GM12878 (cell line): ENCODE results near the gene C14orf93. TPM values are rescaled to one million over a fixed set of nuclear protein-coding genes. Genes with fewer than 3 reads are reported as not detected.

Source experiments
- ATAC-seq: fragments of 200-7000 bp; cut with Tn5 transposase; 3 replicates; pipeline ENCODE4 v1.9.1; 2020; ENCODE audit warnings: mild to moderate bottlenecking, moderate library complexity
- BruUV-seq: library from RNA; stranded (reverse); fragments of 400-500 nt; replicated peaks from 2 replicates; lab custom pipeline; 2021; lab: Mats Ljungman, UMichigan
- CTCF ChIA-PET: fragments of 300-600 bp; sonication (Branson Sonifier 250); formaldehyde crosslinking; extraction: SDS; loops from one replicate; lab custom pipeline; 2021; ENCODE audit warnings: inconsistent platforms; lab: Yijun Ruan, JAX
- POLR2A ChIA-PET: fragments of 350-600 bp; formaldehyde crosslinking; extraction: SDS; loops from one replicate; lab custom pipeline; 2021; ENCODE audit warnings: inconsistent platforms; lab: Charles Lee
- RAD21 ChIA-PET: fragments of 300-600 bp; sonication (Branson Sonifier 250); formaldehyde crosslinking; loops from one replicate; lab custom pipeline; 2023; ENCODE audit warnings: antibody characterized with exemption; ENCODE audit not compliant: unreplicated experiment; lab: Charles Lee
- SMC1A ChIA-PET: fragments of 300-600 bp; sonication (Branson Sonifier 250); formaldehyde crosslinking; loops from one replicate; lab custom pipeline; 2023; ENCODE audit not compliant: unreplicated experiment, uncharacterized antibody; lab: Charles Lee
- DNase-seq: peaks from one replicate; pipeline ENCODE4 v3.0.0-alpha.2; 2011; ENCODE audit warnings: low read depth, low spot score
- FAIRE-seq: peaks from 3 replicates; lab custom pipeline; 2011; peaks lifted over from hg19 to GRCh38; lab: Jason Lieb, UNC
- H2AFZ ChIP-seq: 2 replicates; pipeline ENCODE4 v1.6.0; 2011; ENCODE audit warnings: low read depth, low read length, control low read depth; ENCODE audit not compliant: control insufficient read depth
- H3K27ac ChIP-seq: 2 replicates; pipeline ENCODE4 v1.5.1; 2011; ENCODE audit warnings: control low read depth; ENCODE audit not compliant: control insufficient read depth, insufficient read depth
- H3K27me3 ChIP-seq, 2 experiments: replicated peaks in 1 of 2; 2 replicates each; pipeline versions ENCODE4 v1.6.0 to v1.6.1; 2011; ENCODE audit warnings: low read length in 1 of 2; ENCODE audit not compliant: control insufficient read depth in 2 of 2, insufficient read depth in 2 of 2
- H3K36me3 ChIP-seq, 2 experiments: 2 replicates each; pipeline ENCODE4 v1.5.1; 2011; ENCODE audit warnings: low read length in 1 of 2; ENCODE audit not compliant: control insufficient read depth in 2 of 2, insufficient read depth in 2 of 2
- H3K4me1 ChIP-seq: 2 replicates; pipeline ENCODE4 v1.6.1; 2011; ENCODE audit warnings: mild to moderate bottlenecking, low read length, moderate library complexity, mixed read lengths; ENCODE audit not compliant: control insufficient read depth, insufficient read depth
- H3K4me2 ChIP-seq: 2 replicates; pipeline ENCODE4 v1.6.0; 2011; ENCODE audit warnings: control low read depth; ENCODE audit not compliant: control insufficient read depth, insufficient read depth
- H3K4me3 ChIP-seq: fragments of 200-600 bp; sonication (generic); 2 replicates; pipeline ENCODE4 v1.5.1; 2016
- H3K79me2 ChIP-seq: 2 replicates; pipeline ENCODE4 v1.6.0; 2011; ENCODE audit warnings: low read length; ENCODE audit not compliant: control insufficient read depth, insufficient read depth
- H3K9ac ChIP-seq: 2 replicates; pipeline ENCODE4 v1.8.0; 2011; ENCODE audit warnings: low read length, control low read depth, mixed read lengths; ENCODE audit not compliant: control insufficient read depth, insufficient read depth
- H3K9me3 ChIP-seq: replicated peaks from 3 replicates; pipeline ENCODE4 v1.5.1; 2011; ENCODE audit warnings: mild to moderate bottlenecking, low read length; ENCODE audit not compliant: control insufficient read depth, insufficient read depth
- H4K20me1 ChIP-seq: 2 replicates; pipeline ENCODE4 v1.6.0; 2011; ENCODE audit not compliant: control insufficient read depth, insufficient read depth
- ATF7 ChIP-seq: fragments of 450-650 bp; IDR thresholded peaks from 2 replicates; pipeline ENCODE4 v1.6.1; 2016; ENCODE audit warnings: low read depth, mild to moderate bottlenecking
- BHLHE40 ChIP-seq, 2 experiments: fragments of 450-650 bp in 1 of 2; IDR thresholded peaks; 2 replicates each; pipeline ENCODE4 v1.6.1; 2011 to 2017; ENCODE audit warnings: low read depth in 2 of 2, borderline replicate concordance in 1 of 2, improper control_type of control experiment in 1 of 2, low read length in 1 of 2, mild to moderate bottlenecking in 1 of 2
- LARP7 ChIP-seq: fragments of 450-650 bp; IDR thresholded peaks from 2 replicates; pipeline ENCODE4 v1.6.1; 2017; ENCODE audit warnings: mild to moderate bottlenecking
- MEF2B ChIP-seq: fragments of 450-650 bp; IDR thresholded peaks from 2 replicates; pipeline ENCODE4 v1.6.1; 2018; ENCODE audit warnings: mild to moderate bottlenecking, moderate library complexity; ENCODE audit not compliant: partially characterized antibody, poor library complexity, severe bottlenecking
- MLLT1 ChIP-seq: fragments of 450-650 bp; IDR thresholded peaks from 2 replicates; pipeline ENCODE4 v1.6.1; 2016; ENCODE audit warnings: mild to moderate bottlenecking
- SIX5 ChIP-seq: IDR thresholded peaks from 2 replicates; pipeline ENCODE4 v1.6.1; 2011; ENCODE audit warnings: mild to moderate bottlenecking, low read depth, low read length, moderate library complexity; ENCODE audit not compliant: severe bottlenecking
- WGBS: methylation state at CpG from one replicate; pipeline ENCODE4 v1.1.6; 2016; ENCODE audit warnings: low lambda C conversion rate; ENCODE audit not compliant: insufficient replicate concordance, insufficient coverage; ENCODE audit errors: missing lambda C conversion rate; 5-methylcytosine and 5-hydroxymethylcytosine counted together
- in situ Hi-C: fragments of 300-500 bp; cut with MboI; formaldehyde crosslinking; loops from 9 replicates; pipeline ENCODE4 v1.14.3; 2018; ENCODE audit warnings: mixed read lengths
- intact Hi-C: fragments of 100-400 bp; cut with micrococcal nuclease; formaldehyde crosslinking; loops from one replicate; pipeline ENCODE4 v1.14.2; 2022; ENCODE audit not compliant: unreplicated experiment
- polyA plus RNA-seq, 11 experiments: library from polyadenylated mRNA; depleted of rRNA in 4 of 11; unstranded in 6 of 11; stranded (reverse) in 5 of 11; fragments of >200 nt; fragmentation: Nextera tagmentation in 4 of 11; fragmentation: Illumina TruSeq in 1 of 11; extraction: Ambion mirVana in 4 of 11; extraction: Trizol in 1 of 11; gene quantifications; 1 replicate in 1 of 11; 2 replicates in 10 of 11; pipeline versions ENCODE4 v1.2.1 to v1.2.3, GENCODE V29; 2011 to 2016; ENCODE audit warnings: inconsistent platforms in 2 of 11, missing spikeins in 2 of 11, low read depth in 1 of 11
- total RNA-seq, 4 experiments: library from RNA; depleted of rRNA in 3 of 4; stranded (reverse); fragments of >200 nt in 3 of 4; fragmentation: Illumina TruSeq in 1 of 4; extraction: Trizol in 1 of 4; gene quantifications; 2 replicates each; pipeline versions ENCODE4 v1.2.1 to v1.2.3, GENCODE V29; 2013 to 2021
- TF ChIP-seq, protein P1 (sequence below), 3 experiments: IDR thresholded peaks in 2 of 3; conservative IDR thresholded peaks in 1 of 3; 2 replicates each; pipeline ENCODE4 v1.5.1; 2011; ENCODE audit warnings: low read depth in 3 of 3, low read length in 3 of 3, mild to moderate bottlenecking in 3 of 3, control low read depth in 2 of 3, moderate library complexity in 2 of 3, inconsistent platforms in 1 of 3, mixed read lengths in 1 of 3; ENCODE audit not compliant: control insufficient read depth in 2 of 3, insufficient read depth in 1 of 3; ENCODE audit errors: extremely low read depth in 1 of 3

C14orf93 gene
- total and polyA plus RNA-seq, 10 of the 15 experiments (the other 5 are each of a cell fraction or from before 2014, with no cell fraction given), result 1.8 to 13.9 (median 10.2) TPM

- TF ChIP-seq SIX5 (no peak), BHLHE40 (IDR thresholded peaks at IDR 0.05; ENCODE audit: borderline replicate concordance in 1 of 2, low read depth in 2 of 2, low read length in 1 of 2) (peak in 1 of 2 experiments; percentile 34; a peak in 1 of 4 replicates), MEF2B (peak; percentile 64)
Observed at GRCh38 chr14:22976620-22977433, 33.1 kb downstream of the C14orf93 start (continued).

DNA sequence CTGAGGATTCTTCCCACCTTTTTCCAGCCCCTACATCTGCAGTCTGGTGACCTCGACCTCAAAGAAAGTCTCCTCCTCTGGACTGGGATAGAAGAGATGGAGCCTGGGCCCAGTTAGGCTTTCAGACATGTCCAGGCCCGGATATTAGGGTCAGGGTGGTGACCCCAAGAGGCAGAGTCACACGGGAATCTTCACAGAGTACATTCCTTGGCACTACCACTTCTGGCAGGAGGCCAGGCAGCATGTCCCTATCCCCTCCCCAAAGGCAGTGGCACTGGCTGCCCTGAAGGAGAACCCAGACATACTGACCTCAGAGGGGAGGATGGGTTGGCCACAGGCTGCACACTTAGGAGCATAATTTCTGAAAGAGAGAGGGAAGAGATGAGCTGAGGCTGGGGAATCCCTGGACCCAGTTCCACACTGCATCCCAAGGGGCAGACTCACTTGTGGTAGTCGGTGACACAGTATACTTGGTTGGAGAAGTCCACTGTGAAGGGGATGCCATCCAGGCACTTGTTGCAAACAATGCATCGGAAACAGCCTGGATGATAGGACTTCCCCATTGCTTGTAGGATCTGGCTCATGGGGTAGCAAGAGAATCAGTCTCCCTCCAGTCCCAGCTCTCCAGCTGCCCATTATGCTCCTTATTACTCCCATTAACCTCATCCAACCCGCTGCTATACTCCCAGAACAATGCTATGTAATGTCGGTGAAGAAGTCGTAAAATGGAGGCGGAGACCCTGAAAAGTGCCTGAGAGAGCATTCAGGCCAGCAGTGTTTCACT lies 35.2 kb downstream of the C14orf93 start:
- Histone ChIP-seq H3K9ac (no peak overlapping the region), H2AFZ (no peak overlapping the region), H3K36me3 (no peaks in the 10 kb centered on the region), H3K4me3 (no peak overlapping the region), H3K27ac (no peak overlapping the region), H3K27me3 (peaks cover 0 to 3% of the 10 kb centered on the region in 2 experiments; a peak in 2 of 4 replicates), H3K4me1 (no peaks in the 10 kb centered on the region), H3K4me2 (no peak overlapping the region), H3K79me2 (no peaks in the 10 kb centered on the region), H4K20me1 (no peaks in the 10 kb centered on the region), H3K9me3 (no peaks in the 10 kb centered on the region)
- DNase-seq, result no peak
- ChIA-PET RAD21 (interaction anchor here (0.7 to 8.8 kb wide), 9 partner anchors 8 to 94 kb away, joined by 3 to 110 read pairs (median 5); partner anchors contain the start of gene CDH24), CTCF (interaction anchor here (0.8 to 13.2 kb wide), 12 partner anchors 11 to 94 kb away, joined by 3 to 370 read pairs (median 30); partner anchors contain the start of genes AJUBA, CDH24, HAUS4 and PRMT5), POLR2A (interaction anchor here (0.5 to 1.4 kb wide), 5 partner anchors 11 to 131 kb away, joined by 3 to 10 read pairs (median 3); partner anchors contain the start of gene HAUS4), SMC1A (interaction anchor here (0.9 to 4.2 kb wide), 4 partner anchors 12 to 83 kb away, joined by 3 to 34 read pairs (median 12); partner anchors contain the start of gene CDH24)
- intact Hi-C loops, result loop anchor here (5.0 kb wide), 1 partner anchor 83 kb away; the partner anchor contains the start of gene CDH24
- 54% methylated on average over 9 of the region's 9 CpGs for WGBS
- FAIRE-seq, result no peak
- in situ Hi-C loops, result no loop called here
- ATAC-seq, result no peak
- TF ChIP-seq MLLT1 (peak; percentile 82), ATF7 (no peak), LARP7 (no peak)
- TF ChIP-seq, protein P1, sequence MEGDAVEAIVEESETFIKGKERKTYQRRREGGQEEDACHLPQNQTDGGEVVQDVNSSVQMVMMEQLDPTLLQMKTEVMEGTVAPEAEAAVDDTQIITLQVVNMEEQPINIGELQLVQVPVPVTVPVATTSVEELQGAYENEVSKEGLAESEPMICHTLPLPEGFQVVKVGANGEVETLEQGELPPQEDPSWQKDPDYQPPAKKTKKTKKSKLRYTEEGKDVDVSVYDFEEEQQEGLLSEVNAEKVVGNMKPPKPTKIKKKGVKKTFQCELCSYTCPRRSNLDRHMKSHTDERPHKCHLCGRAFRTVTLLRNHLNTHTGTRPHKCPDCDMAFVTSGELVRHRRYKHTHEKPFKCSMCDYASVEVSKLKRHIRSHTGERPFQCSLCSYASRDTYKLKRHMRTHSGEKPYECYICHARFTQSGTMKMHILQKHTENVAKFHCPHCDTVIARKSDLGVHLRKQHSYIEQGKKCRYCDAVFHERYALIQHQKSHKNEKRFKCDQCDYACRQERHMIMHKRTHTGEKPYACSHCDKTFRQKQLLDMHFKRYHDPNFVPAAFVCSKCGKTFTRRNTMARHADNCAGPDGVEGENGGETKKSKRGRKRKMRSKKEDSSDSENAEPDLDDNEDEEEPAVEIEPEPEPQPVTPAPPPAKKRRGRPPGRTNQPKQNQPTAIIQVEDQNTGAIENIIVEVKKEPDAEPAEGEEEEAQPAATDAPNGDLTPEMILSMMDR (IDR thresholded peaks at IDR 0.05 in 2 of 3, conservative IDR thresholded peaks at IDR 0.05 in 1 of 3; ENCODE audit: control insufficient read depth in 2 of 3, extremely low read depth in 1 of 3, insufficient read depth in 1 of 3, low read depth in 3 of 3, low read length in 3 of 3), result no peak
- no TSS peak for BruUV-seq
